HG02623 (cell line): ENCODE measurements around the gene ZBTB7C.

ENCODE experiments used
- ATAC-seq: cut with Tn5 transposase; IDR thresholded peaks from one replicate; pipeline ENCODE4 v1.9.1; 2021; ENCODE audit warnings: moderate library complexity; ENCODE audit not compliant: unreplicated experiment

The ZBTB7C gene

GRCh38 chr18:48073211-48073930 lies 335.8 kb downstream of the ZBTB7C start:
- no peak for ATAC-seq

GRCh38 chr18:48072428-48073204 lies 336.6 kb downstream of the ZBTB7C start:
- ATAC-seq: no peak

- ATAC-seq: no peak
These were observed 340.2 kb downstream of the ZBTB7C start for GRCh38 chr18:48068916-48069445.

GRCh38 chr18:48066225-48066652 lies 342.9 kb downstream of the ZBTB7C start:
- no peak for ATAC-seq

DNA sequence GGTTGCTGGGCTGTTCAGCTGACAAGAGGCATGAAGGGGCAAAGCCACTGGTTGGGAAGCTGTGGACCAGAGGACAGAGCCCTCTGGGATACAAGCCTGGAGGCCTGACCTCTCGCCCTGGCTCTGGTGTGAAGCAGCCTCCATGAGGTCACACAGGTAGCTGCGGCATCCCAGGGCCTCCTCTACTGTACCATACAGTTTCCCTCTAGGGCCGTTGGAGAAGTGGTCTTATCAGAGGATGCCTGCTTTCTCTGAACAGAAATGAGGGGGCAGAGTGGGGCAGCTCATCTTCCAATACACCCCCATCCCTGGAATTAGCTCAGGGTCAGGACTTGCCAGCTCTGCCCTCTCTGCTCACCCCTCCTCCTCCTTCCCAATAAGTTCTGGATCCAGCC lies 343.6 kb downstream of the ZBTB7C start:
- ATAC-seq: no peak

DNA sequence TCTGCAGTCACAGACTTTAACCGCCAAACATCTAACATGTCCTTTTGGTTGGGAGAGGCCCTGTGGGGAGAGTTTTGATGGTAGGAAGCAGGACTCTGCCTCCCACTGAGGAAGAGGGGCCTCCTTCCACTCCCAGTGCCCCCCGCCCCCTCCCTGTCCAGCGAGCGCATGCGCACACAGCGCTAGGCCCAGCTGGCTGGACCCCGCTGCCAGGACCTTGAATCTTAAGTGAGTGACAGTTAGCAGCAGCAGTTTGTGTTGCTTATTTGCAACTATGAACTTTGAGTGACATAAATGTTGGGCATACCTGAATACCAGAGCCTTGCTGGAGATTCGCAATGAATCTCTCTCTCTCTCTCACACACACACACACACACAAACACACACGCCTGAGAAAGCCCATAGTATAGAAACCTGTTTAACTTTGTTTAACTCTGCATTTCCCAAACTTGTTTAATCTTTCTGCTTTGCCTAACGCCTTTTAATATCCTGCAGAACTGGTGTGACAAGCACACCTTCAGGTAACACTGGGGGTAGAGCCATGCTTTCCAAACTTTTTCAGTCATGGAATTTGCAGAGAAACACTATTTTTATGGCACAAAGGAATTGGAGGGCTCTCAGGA lies 344.1 kb downstream of the ZBTB7C start:
- no peak for ATAC-seq

- ATAC-seq: no peak
These were observed 347.2 kb downstream of the ZBTB7C start for GRCh38 chr18:48061781-48062570.

- no peak for ATAC-seq
These were observed 348.2 kb downstream of the ZBTB7C start for GRCh38 chr18:48060970-48061369.

GRCh38 chr18:48060346-48060745 lies 348.8 kb downstream of the ZBTB7C start:
- ATAC-seq: no peak

DNA sequence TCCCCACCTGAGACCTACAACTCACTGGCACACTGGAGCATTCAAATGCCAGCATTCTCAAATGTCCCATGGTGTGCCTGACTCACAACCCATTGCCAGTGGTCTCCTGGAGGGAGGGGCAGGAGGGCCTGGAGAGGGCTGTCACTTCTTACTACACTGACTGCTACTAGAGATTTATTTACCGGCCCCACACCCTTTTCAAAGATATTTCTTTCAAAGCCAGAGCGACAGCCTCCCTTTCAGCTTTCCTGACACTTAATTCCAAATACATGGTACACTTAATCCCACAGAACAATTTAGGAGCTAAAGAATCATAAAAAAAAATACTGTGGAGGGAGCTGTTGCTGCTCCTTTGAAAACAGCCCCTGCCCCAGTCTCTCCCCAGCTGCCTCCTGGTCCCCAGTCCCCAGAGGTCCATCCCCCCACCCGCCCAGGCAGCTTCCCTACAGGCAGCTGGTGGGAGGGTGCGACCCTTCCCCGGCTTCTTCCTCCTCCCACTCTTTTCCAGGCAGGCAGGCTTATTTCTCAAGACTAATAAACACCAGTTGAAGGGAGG lies 349.6 kb downstream of the ZBTB7C start:
- no peak for ATAC-seq

GRCh38 chr18:48058486-48058885 lies 350.7 kb downstream of the ZBTB7C start:
- no peak for ATAC-seq

DNA sequence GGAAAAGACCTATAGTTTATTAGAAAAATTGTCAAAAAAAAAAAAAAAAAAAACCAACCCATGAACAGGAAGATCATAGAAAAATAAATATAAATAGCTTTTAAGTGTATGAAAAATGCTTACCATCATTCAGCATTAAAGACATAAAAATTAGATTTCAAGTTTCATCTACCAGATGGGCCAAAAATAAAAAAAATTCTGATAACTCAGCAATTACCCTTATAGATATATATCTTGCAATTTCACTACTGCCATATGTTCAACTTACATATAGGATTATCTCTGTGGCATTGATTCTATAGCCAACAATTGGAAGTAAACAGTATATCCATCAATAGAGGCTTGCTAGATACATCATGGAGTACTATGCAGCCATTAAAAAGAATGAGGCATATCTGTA lies 352.2 kb downstream of the ZBTB7C start:
- no peak for ATAC-seq

GRCh38 chr18:48055351-48055750 lies 353.8 kb downstream of the ZBTB7C start:
- ATAC-seq: no peak

- ATAC-seq: no peak
These were observed 355.0 kb downstream of the ZBTB7C start for GRCh38 chr18:48053881-48054816.

- no peak for ATAC-seq
These were observed 356.3 kb downstream of the ZBTB7C start for GRCh38 chr18:48052842-48053241.

- no peak for ATAC-seq
These were observed 357.0 kb downstream of the ZBTB7C start for GRCh38 chr18:48051945-48052840.

- ATAC-seq: no peak
These were observed 359.0 kb downstream of the ZBTB7C start for GRCh38 chr18:48050176-48050575.

DNA sequence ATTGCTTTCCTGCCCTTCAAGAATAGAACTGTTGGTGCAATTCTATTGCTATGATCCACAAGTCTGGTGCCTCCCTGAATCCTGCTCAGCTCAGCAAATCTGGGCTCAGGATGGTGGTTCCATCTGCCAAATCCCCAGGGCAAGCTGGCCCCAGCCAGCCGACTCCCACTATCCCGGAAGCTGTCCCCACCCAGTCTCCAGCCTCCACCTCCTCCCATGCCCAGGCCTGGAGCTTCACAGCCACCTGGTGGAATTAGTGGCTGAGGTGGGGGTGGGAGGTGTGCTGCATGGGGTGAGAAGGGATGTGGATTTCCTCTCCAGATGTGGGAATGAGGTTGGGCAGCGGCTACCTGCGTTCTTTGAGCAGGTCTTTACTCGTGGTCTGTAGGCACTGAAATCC lies 359.4 kb downstream of the ZBTB7C start:
- ATAC-seq: no peak
